Measurements from ENCODE around the gene LEUTX. TPM values are rescaled to one million over a fixed set of nuclear protein-coding genes. Genes with fewer than 3 reads are reported as not detected.
A peak's percentile ranks its signal among the peaks of the same experiment; 100 is the strongest.

Gene LEUTX
- total RNA-seq, 1 experiment from 2014 or later, result not detected

GRCh38 chr19:39824143-39825092 lies 45.8 kb downstream of the LEUTX start:
- peak; percentile 90 for DNase-seq (ENCODE audit: low read depth)

GRCh38 chr19:39825093-39825463 lies 46.4 kb downstream of the LEUTX start:
- DNase-seq (ENCODE audit: low read depth), result no peak

GRCh38 chr19:39825531-39826076 lies 47.0 kb downstream of the LEUTX start:
- DNase-seq (ENCODE audit: low read depth), result no peak

- DNase-seq (ENCODE audit: low read depth), result no peak
Measured at GRCh38 chr19:39826311-39826945, 47.8 kb downstream of the LEUTX start.

GRCh38 chr19:39827216-39827615 lies 48.6 kb downstream of the LEUTX start:
- DNase-seq (ENCODE audit: low read depth), result no peak

GRCh38 chr19:39828015-39828653 lies 49.5 kb downstream of the LEUTX start:
- DNase-seq (ENCODE audit: low read depth), result no peak

- DNase-seq (ENCODE audit: low read depth), result no peak
Measured at GRCh38 chr19:39828654-39829032, 50.0 kb downstream of the LEUTX start.

GRCh38 chr19:39829702-39830275 lies 51.1 kb downstream of the LEUTX start:
- DNase-seq (ENCODE audit: low read depth), result no peak

- DNase-seq (ENCODE audit: low read depth), result no peak
Measured at GRCh38 chr19:39830406-39830805, 51.8 kb downstream of the LEUTX start.

GRCh38 chr19:39830847-39831246 lies 52.2 kb downstream of the LEUTX start:
- no peak for DNase-seq (ENCODE audit: low read depth)

- DNase-seq (ENCODE audit: low read depth), result no peak
Measured at GRCh38 chr19:39831679-39832078, 53.0 kb downstream of the LEUTX start.

GRCh38 chr19:39832341-39833083 lies 53.9 kb downstream of the LEUTX start:
- no peak for DNase-seq (ENCODE audit: low read depth)

- DNase-seq (ENCODE audit: low read depth), result no peak
Measured at GRCh38 chr19:39833160-39833463, 54.5 kb downstream of the LEUTX start.

GRCh38 chr19:39833464-39834286 lies 55.0 kb downstream of the LEUTX start, which contains the start of gene DYRK1B:
DYRK1B (minus strand) TSS chr19:39834162; CDS start chr19:39831867, 2,295 bp downstream.
- DNase-seq (ENCODE audit: low read depth), result peak; percentile 96

- DNase-seq (ENCODE audit: low read depth), result no peak
Measured at GRCh38 chr19:39834287-39834841, 55.7 kb downstream of the LEUTX start.

Other genes starting within 250 kb of the LEUTX start
- gene EID2B, start 246.0 kb upstream of the LEUTX start, total RNA-seq (2014; rRNA removed; shearing (Covaris generic)), result 5.7 and 5.8 TPM in 2 replicates
- 13.0 and 16.1 TPM in 2 replicates for gene EID2, start 238.7 kb upstream of the LEUTX start, total RNA-seq (2014; rRNA removed; shearing (Covaris generic))
- gene LGALS13, start 176.3 kb upstream of the LEUTX start, total RNA-seq (2014; rRNA removed; shearing (Covaris generic)), result not detected in 2 replicates
- gene LGALS16, start 122.9 kb upstream of the LEUTX start, total RNA-seq (2014; rRNA removed; shearing (Covaris generic)), result not detected in 2 replicates
- gene LGALS14, start 74.4 kb upstream of the LEUTX start, total RNA-seq (2014; rRNA removed; shearing (Covaris generic)), result not detected in 2 replicates
- gene CLC, start 40.8 kb upstream of the LEUTX start, total RNA-seq (2014; rRNA removed; shearing (Covaris generic)), result not detected in 2 replicates
- 1.3 and 1.5 TPM in 2 replicates for gene DYRK1B, start 55.3 kb downstream of the LEUTX start, total RNA-seq (2014; rRNA removed; shearing (Covaris generic))
- gene FBL, start 67.5 kb downstream of the LEUTX start, total RNA-seq (2014; rRNA removed; shearing (Covaris generic)), result 345 and 375 TPM in 2 replicates
- 0.92 and 1.5 TPM in 2 replicates for gene FCGBP, start 155.8 kb downstream of the LEUTX start, total RNA-seq (2014; rRNA removed; shearing (Covaris generic))
- gene PSMC4, start 192.3 kb downstream of the LEUTX start, total RNA-seq (2014; rRNA removed; shearing (Covaris generic)), result 483 and 520 TPM in 2 replicates
- gene ZNF546, start 218.2 kb downstream of the LEUTX start, total RNA-seq (2014; rRNA removed; shearing (Covaris generic)), result 0.60 and 4.8 TPM in 2 replicates